Natural killer cell (primary cell): ENCODE results near the gene DDX39A. TPM values are rescaled to one million over a fixed set of nuclear protein-coding genes. Genes with fewer than 3 reads are reported as not detected.

ENCODE experiments used
- ATAC-seq, 3 donors: fragments of 150-1000 bp in 2 of 3; fragments of 200-7000 bp in 1 of 3; cut with Tn5 transposase; 1 replicate in 1 of 3; 2 replicates in 2 of 3; pipeline ENCODE4 v1.10.0; 2021; ENCODE audit warnings: mild to moderate bottlenecking in 2 of 3, moderate library complexity in 2 of 3
- DNase-seq, 2 donors: peaks; one replicate each; pipeline versions ENCODE4 v3.0.0 to v3.0.0-alpha.2; 2013 to 2021; ENCODE audit warnings: mixed read lengths in 1 of 2
- H3K27ac ChIP-seq: one replicate; pipeline ENCODE4 v1.5.1; 2013; ENCODE audit warnings: mild to moderate bottlenecking, low read length
- H3K27me3 ChIP-seq: one replicate; pipeline ENCODE4 v1.6.1; 2013; ENCODE audit warnings: low read length; ENCODE audit not compliant: control insufficient read depth, insufficient read depth
- H3K36me3 ChIP-seq: one replicate; pipeline ENCODE4 v1.6.1; 2013; ENCODE audit warnings: low read length; ENCODE audit not compliant: control insufficient read depth, insufficient read depth
- H3K4me1 ChIP-seq: one replicate; pipeline ENCODE4 v1.6.1; 2013; ENCODE audit warnings: low read length; ENCODE audit not compliant: control insufficient read depth, insufficient read depth
- H3K4me3 ChIP-seq: one replicate; pipeline ENCODE4 v1.5.1; 2013; ENCODE audit warnings: low read length
- H3K9me3 ChIP-seq: one replicate; pipeline ENCODE4 v1.6.1; 2013; ENCODE audit warnings: low read length; ENCODE audit not compliant: control insufficient read depth, insufficient read depth
- H3K27ac Mint-ChIP-seq, 2 donors: one replicate each; pipeline ENCODE4 v1.8.0; 2022; ENCODE audit warnings: mild to moderate bottlenecking in 2 of 2, mixed read lengths in 2 of 2, moderate library complexity in 1 of 2
- H3K27me3 Mint-ChIP-seq, 2 donors: one replicate each; pipeline ENCODE4 v1.8.0; 2022; ENCODE audit warnings: low read depth in 2 of 2, mixed read lengths in 2 of 2
- H3K36me3 Mint-ChIP-seq: one replicate; pipeline ENCODE4 v1.8.0; 2022; ENCODE audit warnings: mixed read lengths
- H3K4me1 Mint-ChIP-seq, 2 donors: one replicate each; pipeline ENCODE4 v1.8.0; 2022; ENCODE audit warnings: mixed read lengths in 2 of 2
- H3K4me3 Mint-ChIP-seq: one replicate; pipeline ENCODE4 v1.8.0; 2022; ENCODE audit warnings: mild to moderate bottlenecking, moderate library complexity, mixed read lengths
- H3K9me3 Mint-ChIP-seq, 2 donors: one replicate each; pipeline ENCODE4 v1.8.0; 2022; ENCODE audit warnings: mixed read lengths in 2 of 2
- WGBS: methylation state at CpG from one replicate; pipeline ENCODE4 v1.1.7; 2013; ENCODE audit warnings: missing lambda C conversion rate; ENCODE audit not compliant: insufficient coverage; 5-methylcytosine and 5-hydroxymethylcytosine counted together
- intact Hi-C: fragments of 100-400 bp; cut with micrococcal nuclease; formaldehyde crosslinking; loops from one replicate; pipeline ENCODE4 v1.14.2; 2022
- total RNA-seq, 4 donors: library from RNA; stranded (reverse); fragments of 120-200 nt in 1 of 4; gene quantifications; one replicate each; pipeline versions ENCODE4 v1.2.3 to v1.2.4, GENCODE V29; 2013 to 2022
- TF ChIP-seq, protein P1 (sequence below): fragments of 200-600 bp; IDR thresholded peaks from one replicate; pipeline ENCODE4 v1.8.0; 2022; ENCODE audit warnings: antibody characterized with exemption

DDX39A gene
- total RNA-seq, 3 donors from 2014 or later (not counting 1 experiment from before 2014, with no cell fraction given), result 397 to 569 (median 557) TPM

DNA sequence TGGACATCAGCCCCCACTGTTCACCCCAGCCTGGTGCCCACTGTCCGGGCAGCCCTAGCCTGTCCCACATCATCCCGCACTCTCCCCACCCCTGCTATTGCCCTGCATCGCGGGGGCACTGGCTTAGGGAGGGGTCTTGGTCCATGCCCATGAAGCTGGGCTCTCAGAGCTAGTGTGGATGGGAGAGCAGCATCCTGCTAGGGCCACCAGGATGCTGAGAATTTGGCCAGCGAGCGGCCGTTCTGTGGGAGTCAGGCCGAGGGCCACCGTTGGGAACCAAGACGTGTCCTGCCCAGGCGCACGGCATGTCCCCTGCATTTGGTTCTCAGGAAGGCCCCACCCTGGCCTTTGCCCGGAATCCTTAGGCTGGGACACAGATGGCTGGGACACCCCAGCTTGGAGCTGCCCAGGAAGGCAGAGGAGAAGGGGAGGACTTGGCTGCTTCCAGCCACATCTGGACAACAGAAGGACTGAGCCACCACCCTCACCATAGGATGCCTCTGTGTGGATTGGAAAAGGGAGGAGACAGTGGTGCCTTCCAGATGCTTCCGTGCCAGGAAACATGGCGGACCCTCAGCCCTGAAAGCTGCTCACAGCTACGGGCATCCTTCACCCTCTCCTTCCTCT, 23.3 kb downstream of the DDX39A start:
- ATAC-seq (peak; percentile 7 to 28 (median 8)), DNase-seq (peak in 1 of 2 donors; percentile 35)
- Mint-ChIP-seq H3K36me3 (peaks cover 3% of the 10 kb centered on the region), H3K27ac (peak overlapping the region; percentile 84 to 88), H3K9me3 (no peaks in the 10 kb centered on the region), H3K27me3 (no peaks in the 10 kb centered on the region), H3K4me1 (peaks cover 22 to 36% of the 10 kb centered on the region in 2 donors), H3K4me3 (peak overlapping the region; percentile 56)
- WGBS, result 91% methylated on average over 16 of the region's 16 CpGs
- Histone ChIP-seq H3K27ac (no peak overlapping the region), H3K4me1 (peaks cover 8% of the 10 kb centered on the region), H3K9me3 (no peaks in the 10 kb centered on the region), H3K36me3 (peaks cover 89% of the 10 kb centered on the region), H3K4me3 (no peak overlapping the region), H3K27me3 (no peaks in the 10 kb centered on the region)
- intact Hi-C loops, result no loop called here
- TF ChIP-seq, protein P1, sequence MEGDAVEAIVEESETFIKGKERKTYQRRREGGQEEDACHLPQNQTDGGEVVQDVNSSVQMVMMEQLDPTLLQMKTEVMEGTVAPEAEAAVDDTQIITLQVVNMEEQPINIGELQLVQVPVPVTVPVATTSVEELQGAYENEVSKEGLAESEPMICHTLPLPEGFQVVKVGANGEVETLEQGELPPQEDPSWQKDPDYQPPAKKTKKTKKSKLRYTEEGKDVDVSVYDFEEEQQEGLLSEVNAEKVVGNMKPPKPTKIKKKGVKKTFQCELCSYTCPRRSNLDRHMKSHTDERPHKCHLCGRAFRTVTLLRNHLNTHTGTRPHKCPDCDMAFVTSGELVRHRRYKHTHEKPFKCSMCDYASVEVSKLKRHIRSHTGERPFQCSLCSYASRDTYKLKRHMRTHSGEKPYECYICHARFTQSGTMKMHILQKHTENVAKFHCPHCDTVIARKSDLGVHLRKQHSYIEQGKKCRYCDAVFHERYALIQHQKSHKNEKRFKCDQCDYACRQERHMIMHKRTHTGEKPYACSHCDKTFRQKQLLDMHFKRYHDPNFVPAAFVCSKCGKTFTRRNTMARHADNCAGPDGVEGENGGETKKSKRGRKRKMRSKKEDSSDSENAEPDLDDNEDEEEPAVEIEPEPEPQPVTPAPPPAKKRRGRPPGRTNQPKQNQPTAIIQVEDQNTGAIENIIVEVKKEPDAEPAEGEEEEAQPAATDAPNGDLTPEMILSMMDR, result no peak

DNA sequence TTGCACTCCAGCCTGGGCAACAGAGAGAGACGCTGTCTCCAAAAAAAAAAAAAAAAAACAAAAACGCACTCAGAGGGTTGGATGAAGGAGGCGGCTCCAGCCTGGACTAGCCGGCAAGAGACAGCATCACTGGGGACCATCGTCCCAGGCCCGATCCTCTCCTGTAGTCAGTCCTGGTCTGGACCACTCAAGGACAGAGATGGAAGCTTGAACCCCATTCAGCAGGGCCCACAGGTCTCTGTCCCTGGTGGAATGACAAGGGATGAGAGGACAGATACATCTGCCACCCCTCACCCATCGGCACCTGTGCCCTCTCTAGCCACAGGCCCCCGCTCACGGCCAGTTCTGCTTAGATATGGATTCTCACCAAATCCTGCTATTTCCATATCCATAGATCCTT, 23.9 kb downstream of the DDX39A start:
- no peaks in the 10 kb centered on the region for H3K9me3 Mint-ChIP-seq
- H3K27me3 Mint-ChIP-seq, result no peaks in the 10 kb centered on the region
- Histone ChIP-seq H3K27me3 (no peaks in the 10 kb centered on the region), H3K27ac (no peak overlapping the region), H3K9me3 (no peaks in the 10 kb centered on the region), H3K4me1 (peaks cover 8% of the 10 kb centered on the region), H3K4me3 (no peak overlapping the region), H3K36me3 (peaks cover 89% of the 10 kb centered on the region)
- intact Hi-C loops, result no loop called here
- WGBS, result 95% methylated on average over 9 of the region's 9 CpGs
- peaks cover 25 to 39% of the 10 kb centered on the region in 2 donors for H3K4me1 Mint-ChIP-seq
- ATAC-seq (peak; percentile 7 to 23 (median 7)), DNase-seq (peak; percentile 34 to 37)
- H3K4me3 Mint-ChIP-seq, result peak overlapping the region; percentile 13
- peaks cover 5% of the 10 kb centered on the region for H3K36me3 Mint-ChIP-seq
- peak overlapping the region; percentile 84 to 88 for H3K27ac Mint-ChIP-seq
- TF ChIP-seq, protein P1, result no peak

- peak overlapping the region; percentile 25 for H3K4me3 Mint-ChIP-seq
- no peaks in the 10 kb centered on the region for H3K27me3 Mint-ChIP-seq
- TF ChIP-seq, protein P1, result no peak
- peaks cover 5% of the 10 kb centered on the region for H3K36me3 Mint-ChIP-seq
- no peaks in the 10 kb centered on the region for H3K9me3 ChIP-seq
- peaks cover 25 to 46% of the 10 kb centered on the region in 2 donors for H3K4me1 Mint-ChIP-seq
- H3K4me1 ChIP-seq, result peaks cover 8% of the 10 kb centered on the region
- no peak overlapping the region for H3K4me3 ChIP-seq
- intact Hi-C loops, result no loop called here
- no peak overlapping the region for H3K27ac ChIP-seq
- peak in 1 of 2 donors; percentile 29 for DNase-seq
- WGBS, result 92% methylated on average over 9 of the region's 9 CpGs
- H3K27ac Mint-ChIP-seq, result peak overlapping the region; percentile 84 to 88
- peaks cover 85% of the 10 kb centered on the region for H3K36me3 ChIP-seq
- H3K27me3 ChIP-seq, result no peaks in the 10 kb centered on the region
- H3K9me3 Mint-ChIP-seq, result no peaks in the 10 kb centered on the region
- ATAC-seq, result peak in 2 of 3 donors; percentile 14 to 16
Measured at GRCh38 chr19:14394167-14394566, 25.0 kb downstream of the DDX39A start.
